ENCODE results near the gene SMIM24. TPM values are rescaled to one million over a fixed set of nuclear protein-coding genes. Genes with fewer than 3 reads are reported as not detected.

The SMIM24 gene
- total RNA-seq, 2 experiments from 2014 or later = not detected

DNA sequence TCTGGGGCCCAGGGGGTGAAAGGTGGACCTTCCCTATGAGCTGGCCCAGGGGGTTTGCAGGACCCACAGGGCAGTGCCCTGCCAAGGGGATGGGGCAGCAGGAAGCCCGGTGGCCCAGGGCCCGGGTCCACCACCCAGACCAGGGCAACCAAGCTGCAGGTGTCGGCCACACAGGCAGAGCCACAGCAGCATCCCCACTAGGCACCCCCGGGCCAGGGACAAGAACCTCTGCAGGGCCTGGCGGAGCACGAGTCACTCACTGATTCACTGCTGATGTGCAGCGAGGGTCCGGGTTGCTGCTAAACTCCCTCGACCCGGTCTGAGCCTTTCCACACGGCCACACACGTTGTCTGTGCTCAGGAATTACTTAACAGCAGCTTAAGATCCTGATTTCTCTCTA, 34.6 kb upstream of the SMIM24 start:
- Mint-ChIP-seq H3K27ac (no peak overlapping the region), H3K36me3 (ENCODE audit: low read depth) (peaks cover 19% of the 10 kb centered on the region), H3K4me3 (no peak overlapping the region), H3K9me3 (no peaks in the 10 kb centered on the region), H3K4me1 (ENCODE audit: low read depth) (peaks cover 46% of the 10 kb centered on the region), H3K27me3 (no peaks in the 10 kb centered on the region)
- POLR2A ChIA-PET = no interaction called here
- Histone ChIP-seq H3K27me3 (ENCODE audit: control insufficient read depth in 1 of 2, insufficient read depth in 2 of 2, low read length in 2 of 2) (no peaks in the 10 kb centered on the region), H3K36me3 (ENCODE audit: insufficient read depth, low read length) (peaks cover 32% of the 10 kb centered on the region), H3K4me3 (ENCODE audit: low read length) (no peak overlapping the region), H3K4me1 (ENCODE audit: insufficient read depth, low read length) (peaks cover 66% of the 10 kb centered on the region), H3K27ac (ENCODE audit: low read depth in 1 of 2, low read length in 2 of 2) (no peak overlapping the region), H3K9me3 (ENCODE audit: control insufficient read depth in 1 of 2, insufficient read depth in 1 of 2, low read length in 2 of 2) (no peaks in the 10 kb centered on the region)
- no peak for ATAC-seq (ENCODE audit: poor library complexity)
- TF ChIP-seq, protein P1, sequence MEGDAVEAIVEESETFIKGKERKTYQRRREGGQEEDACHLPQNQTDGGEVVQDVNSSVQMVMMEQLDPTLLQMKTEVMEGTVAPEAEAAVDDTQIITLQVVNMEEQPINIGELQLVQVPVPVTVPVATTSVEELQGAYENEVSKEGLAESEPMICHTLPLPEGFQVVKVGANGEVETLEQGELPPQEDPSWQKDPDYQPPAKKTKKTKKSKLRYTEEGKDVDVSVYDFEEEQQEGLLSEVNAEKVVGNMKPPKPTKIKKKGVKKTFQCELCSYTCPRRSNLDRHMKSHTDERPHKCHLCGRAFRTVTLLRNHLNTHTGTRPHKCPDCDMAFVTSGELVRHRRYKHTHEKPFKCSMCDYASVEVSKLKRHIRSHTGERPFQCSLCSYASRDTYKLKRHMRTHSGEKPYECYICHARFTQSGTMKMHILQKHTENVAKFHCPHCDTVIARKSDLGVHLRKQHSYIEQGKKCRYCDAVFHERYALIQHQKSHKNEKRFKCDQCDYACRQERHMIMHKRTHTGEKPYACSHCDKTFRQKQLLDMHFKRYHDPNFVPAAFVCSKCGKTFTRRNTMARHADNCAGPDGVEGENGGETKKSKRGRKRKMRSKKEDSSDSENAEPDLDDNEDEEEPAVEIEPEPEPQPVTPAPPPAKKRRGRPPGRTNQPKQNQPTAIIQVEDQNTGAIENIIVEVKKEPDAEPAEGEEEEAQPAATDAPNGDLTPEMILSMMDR (IDR thresholded peaks at IDR 0.05) = no peak
- CTCF ChIA-PET = no interaction called here
- intact Hi-C loops (cut with DNase I, micrococcal nuclease) = no loop called here
- DNase-seq = no peak

DNA sequence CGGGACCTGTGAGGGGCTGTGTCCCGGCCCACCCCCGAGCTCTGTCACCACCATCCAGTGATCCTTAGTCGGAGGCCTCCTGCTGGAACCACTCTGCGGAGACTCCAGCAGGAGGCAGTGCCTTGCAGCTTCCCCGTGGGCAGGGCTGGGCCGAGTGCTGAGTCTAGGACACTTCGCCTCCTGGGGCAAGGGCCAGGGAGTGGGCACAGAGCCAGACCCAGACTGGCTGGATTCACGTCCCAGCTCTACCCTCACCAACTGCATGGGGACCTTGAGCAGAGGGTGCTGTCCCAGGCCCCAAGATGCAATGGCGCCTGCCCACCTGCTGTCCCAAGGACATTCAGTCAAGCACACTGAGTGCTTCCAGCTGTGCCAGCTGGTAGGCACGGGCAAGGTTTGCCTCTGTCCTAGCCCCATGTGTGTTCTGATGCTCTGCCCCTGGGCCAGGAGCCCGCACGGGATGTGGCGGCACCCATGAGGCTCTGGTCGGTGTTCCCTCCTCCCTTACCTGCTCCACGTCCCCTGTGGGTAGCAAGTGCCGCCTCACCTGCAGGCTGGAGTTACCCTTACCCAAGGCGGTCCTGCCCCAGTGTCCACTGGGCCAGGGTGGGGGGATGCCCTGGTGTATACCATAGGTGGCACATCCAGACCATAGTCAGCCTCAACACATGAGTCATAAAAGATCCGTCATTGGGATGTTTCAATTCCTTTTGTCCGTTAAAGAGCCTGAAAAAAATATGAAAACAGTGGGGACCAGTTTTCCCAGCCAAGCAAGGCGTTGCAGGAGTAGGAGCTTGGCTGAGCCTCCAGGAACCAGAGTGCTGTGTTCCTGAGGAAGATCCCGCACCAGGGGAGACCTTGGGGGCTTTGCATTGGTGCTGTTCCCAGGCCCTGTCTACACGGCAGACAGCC, 33.2 kb upstream of the SMIM24 start:
- DNase-seq (no peak), ATAC-seq (ENCODE audit: poor library complexity) (no peak)
- no peaks in the 10 kb centered on the region for H3K27me3 ChIP-seq (ENCODE audit: control insufficient read depth in 1 of 2, insufficient read depth in 2 of 2, low read length in 2 of 2)
- Mint-ChIP-seq H3K27ac (no peak overlapping the region), H3K4me3 (no peak overlapping the region), H3K9me3 (no peaks in the 10 kb centered on the region), H3K27me3 (no peaks in the 10 kb centered on the region), H3K36me3 (ENCODE audit: low read depth) (peaks cover 31% of the 10 kb centered on the region), H3K4me1 (ENCODE audit: low read depth) (peaks cover 55% of the 10 kb centered on the region)
- no peaks in the 10 kb centered on the region for H3K9me3 ChIP-seq (ENCODE audit: control insufficient read depth in 1 of 2, insufficient read depth in 1 of 2, low read length in 2 of 2)
- CTCF ChIA-PET = no interaction called here
- H3K36me3 ChIP-seq (ENCODE audit: insufficient read depth, low read length) = peaks cover 32% of the 10 kb centered on the region
- POLR2A ChIA-PET = no interaction called here
- intact Hi-C loops (cut with DNase I, micrococcal nuclease) = no loop called here
- TF ChIP-seq, protein P1 (IDR thresholded peaks at IDR 0.05) = no peak
- H3K4me1 ChIP-seq (ENCODE audit: insufficient read depth, low read length) = peaks cover 73% of the 10 kb centered on the region
- no peak overlapping the region for H3K27ac ChIP-seq (ENCODE audit: low read depth in 1 of 2, low read length in 2 of 2)
- no peak overlapping the region for H3K4me3 ChIP-seq (ENCODE audit: low read length)

DNA sequence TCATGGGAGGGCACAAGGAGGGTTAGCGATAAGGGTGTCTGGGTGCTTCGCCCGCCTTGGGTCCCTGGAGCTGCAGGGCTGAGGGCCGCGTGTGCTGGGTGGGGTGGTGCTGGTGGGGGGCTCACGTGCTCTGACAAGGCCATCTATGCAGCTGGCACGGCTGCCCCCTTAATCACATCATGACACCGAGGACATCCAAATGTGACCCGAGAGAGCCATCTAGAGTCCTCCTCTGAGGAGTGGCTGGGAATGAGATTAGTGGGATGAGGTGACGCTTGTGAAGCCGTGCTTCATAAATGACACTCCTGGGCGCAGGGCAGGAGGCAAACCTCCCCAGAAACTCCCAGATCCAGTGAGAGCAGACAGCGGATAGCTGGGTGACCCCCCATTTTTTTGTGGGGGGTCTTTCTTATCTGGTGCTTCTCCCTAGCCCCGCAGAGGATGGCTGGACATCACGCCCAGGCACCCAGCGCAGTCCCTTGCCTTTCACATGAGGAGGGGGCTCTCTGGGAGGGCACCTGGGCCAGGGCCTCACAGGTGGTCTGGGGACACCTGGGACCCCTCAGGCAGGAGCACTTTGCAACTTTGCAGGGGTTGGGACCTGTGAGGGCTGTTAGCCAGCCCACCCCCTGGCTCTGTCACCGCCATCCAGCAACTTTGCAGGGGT, 32.4 kb upstream of the SMIM24 start:
- Mint-ChIP-seq H3K27me3 (no peaks in the 10 kb centered on the region), H3K27ac (no peak overlapping the region), H3K9me3 (no peaks in the 10 kb centered on the region), H3K4me3 (no peak overlapping the region), H3K36me3 (ENCODE audit: low read depth) (peaks cover 31% of the 10 kb centered on the region), H3K4me1 (ENCODE audit: low read depth) (peaks cover 59% of the 10 kb centered on the region)
- Histone ChIP-seq H3K27ac (ENCODE audit: low read depth in 1 of 2, low read length in 2 of 2) (no peak overlapping the region), H3K4me3 (ENCODE audit: low read length) (no peak overlapping the region), H3K9me3 (ENCODE audit: control insufficient read depth in 1 of 2, insufficient read depth in 1 of 2, low read length in 2 of 2) (no peaks in the 10 kb centered on the region), H3K36me3 (ENCODE audit: insufficient read depth, low read length) (peaks cover 35% of the 10 kb centered on the region), H3K27me3 (ENCODE audit: control insufficient read depth in 1 of 2, insufficient read depth in 2 of 2, low read length in 2 of 2) (no peaks in the 10 kb centered on the region), H3K4me1 (ENCODE audit: insufficient read depth, low read length) (peaks cover 76% of the 10 kb centered on the region)
- DNase-seq (no peak), ATAC-seq (ENCODE audit: poor library complexity) (no peak)
- ChIA-PET CTCF (no interaction called here), POLR2A (no interaction called here)
- TF ChIP-seq, protein P1 (IDR thresholded peaks at IDR 0.05) = no peak
- intact Hi-C loops (cut with DNase I, micrococcal nuclease) = no loop called here
